HepG2 (cell line): Measurements from ENCODE around the gene PAPOLA. TPM values are rescaled to one million over a fixed set of nuclear protein-coding genes. Genes with fewer than 3 reads are reported as not detected.

Experiments
- CHD2 ChIP-seq: IDR thresholded peaks from 2 replicates; pipeline ENCODE4 v1.6.1; 2011; ENCODE audit warnings: low read depth, low read length, improper control_type of control experiment
- GATAD1 ChIP-seq: IDR thresholded peaks from 2 replicates; pipeline ENCODE4 v1.6.1; 2016; ENCODE audit warnings: missing genetic modification reagents, missing compliant biosample characterization
- HOXA7 ChIP-seq: sonication (generic); formaldehyde crosslinking; IDR thresholded peaks from 2 replicates; pipeline ENCODE4 v1.8.1; 2022; ENCODE audit warnings: mild to moderate bottlenecking, missing genetic modification reagents, moderate library complexity
- PRPF4 ChIP-seq: fragments of 200-400 bp; formaldehyde crosslinking; IDR thresholded peaks from 2 replicates; pipeline ENCODE4 v1.6.1; 2016; ENCODE audit warnings: low read length, low read depth; ENCODE audit not compliant: poor library complexity, severe bottlenecking
- ZNF24 ChIP-seq: fragments of 450-650 bp; IDR thresholded peaks from 2 replicates; pipeline ENCODE4 v1.6.1; 2017; ENCODE audit warnings: antibody characterized with exemption, mild to moderate bottlenecking
- polyA plus RNA-seq, 8 experiments: library from polyadenylated mRNA; depleted of rRNA in 3 of 8; stranded (reverse) in 7 of 8; unstranded in 1 of 8; fragments of >200 nt; fragmentation: Illumina TruSeq in 4 of 8; extraction: Trizol in 4 of 8; gene quantifications; 2 replicates each; pipeline versions ENCODE4 v1.2.1 to v1.2.3, GENCODE V29; 2011 to 2016; ENCODE audit warnings: low read depth in 4 of 8, missing spikeins in 1 of 8, mixed read lengths in 1 of 8; ENCODE audit not compliant: insufficient read depth in 1 of 8
- total RNA-seq, 5 experiments: library from RNA; depleted of rRNA; stranded (reverse); fragments of >200 nt; fragmentation: Illumina TruSeq; extraction: Trizol; gene quantifications; 2 replicates each; pipeline ENCODE4 v1.2.3, GENCODE V29; 2016; ENCODE audit warnings: low read depth in 1 of 5
- TF ChIP-seq, protein P1 (sequence below), 2 experiments: IDR thresholded peaks; 2 replicates each; pipeline ENCODE4 v1.6.1; 2011 to 2012; ENCODE audit warnings: low read length in 2 of 2, borderline replicate concordance in 1 of 2, low read depth in 1 of 2, mild to moderate bottlenecking in 1 of 2, moderate library complexity in 1 of 2
- TF ChIP-seq, protein P2 (sequence below): sonication (generic); formaldehyde crosslinking; IDR thresholded peaks from 2 replicates; pipeline ENCODE4 v1.9.0; 2021; ENCODE audit warnings: mild to moderate bottlenecking, missing genetic modification reagents
- TF ChIP-seq, protein P3 (sequence below): sonication (generic); formaldehyde crosslinking; IDR thresholded peaks from 2 replicates; pipeline ENCODE4 v1.4.0; 2020; ENCODE audit warnings: mild to moderate bottlenecking, missing genetic modification reagents
- TF ChIP-seq, protein P4 (sequence below): IDR thresholded peaks from 2 replicates; pipeline ENCODE4 v1.6.1; 2012; ENCODE audit warnings: inconsistent platforms
- TF ChIP-seq, protein P5 (sequence below): fragments of 450-650 bp; IDR thresholded peaks from 2 replicates; pipeline ENCODE4 v1.6.1; 2017; ENCODE audit warnings: mild to moderate bottlenecking
- TF ChIP-seq, protein P6 (sequence below): sonication (generic); formaldehyde crosslinking; IDR thresholded peaks from 2 replicates; pipeline ENCODE4 v1.5.0; 2020; ENCODE audit warnings: missing genetic modification reagents
- TF ChIP-seq, protein P7 (sequence below): IDR thresholded peaks from 2 replicates; pipeline ENCODE4 v1.6.1; 2016

The PAPOLA gene
- total and polyA plus RNA-seq, 2 of the 13 experiments (the other 11 are each of a cell fraction or from before 2014, with no cell fraction given): 103 to 151 TPM

DNA sequence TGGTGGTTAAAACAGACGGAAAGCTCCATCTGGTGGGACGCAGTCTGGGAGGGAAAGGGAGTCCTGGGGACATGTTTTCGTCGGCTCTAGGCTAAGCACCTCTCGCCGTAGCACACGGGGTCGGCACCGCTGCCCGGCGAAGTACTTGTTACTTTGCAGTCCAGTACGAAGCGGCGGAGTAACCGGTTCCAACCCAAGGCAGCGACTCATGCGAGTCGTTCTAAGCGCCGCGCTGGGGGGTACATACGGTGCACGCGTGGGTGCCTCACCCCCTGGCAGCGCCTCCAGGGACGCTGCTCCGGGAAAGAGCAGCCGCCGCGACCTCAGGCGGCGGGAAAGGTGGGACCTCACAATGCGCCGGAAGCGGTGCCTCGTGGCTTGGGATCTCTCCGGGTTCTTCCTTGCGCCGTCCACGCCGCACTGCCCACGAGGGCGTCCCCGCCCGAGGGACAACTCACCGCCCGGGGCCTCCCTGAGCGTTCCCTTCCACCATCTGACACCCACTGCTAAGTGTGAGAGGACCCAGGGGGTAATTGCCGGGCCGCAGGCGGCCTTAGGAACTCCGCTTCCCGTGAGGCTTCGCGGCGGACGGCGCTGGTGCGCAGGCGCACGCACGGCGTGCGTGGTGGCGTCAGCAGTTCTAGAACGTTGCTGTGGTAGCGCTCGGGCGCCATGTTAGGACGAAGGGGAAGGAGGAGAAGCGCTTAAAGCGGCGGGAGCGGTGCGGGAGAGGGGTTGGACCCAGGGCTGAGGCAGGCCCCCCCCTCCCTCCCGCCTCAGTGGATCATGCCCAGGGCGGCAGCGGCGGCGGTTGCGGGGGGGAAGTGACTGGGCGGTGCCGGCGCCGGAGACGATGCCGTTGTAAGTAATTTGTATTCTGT lies at the start of gene PAPOLA (continued):
- TF ChIP-seq, protein P1, sequence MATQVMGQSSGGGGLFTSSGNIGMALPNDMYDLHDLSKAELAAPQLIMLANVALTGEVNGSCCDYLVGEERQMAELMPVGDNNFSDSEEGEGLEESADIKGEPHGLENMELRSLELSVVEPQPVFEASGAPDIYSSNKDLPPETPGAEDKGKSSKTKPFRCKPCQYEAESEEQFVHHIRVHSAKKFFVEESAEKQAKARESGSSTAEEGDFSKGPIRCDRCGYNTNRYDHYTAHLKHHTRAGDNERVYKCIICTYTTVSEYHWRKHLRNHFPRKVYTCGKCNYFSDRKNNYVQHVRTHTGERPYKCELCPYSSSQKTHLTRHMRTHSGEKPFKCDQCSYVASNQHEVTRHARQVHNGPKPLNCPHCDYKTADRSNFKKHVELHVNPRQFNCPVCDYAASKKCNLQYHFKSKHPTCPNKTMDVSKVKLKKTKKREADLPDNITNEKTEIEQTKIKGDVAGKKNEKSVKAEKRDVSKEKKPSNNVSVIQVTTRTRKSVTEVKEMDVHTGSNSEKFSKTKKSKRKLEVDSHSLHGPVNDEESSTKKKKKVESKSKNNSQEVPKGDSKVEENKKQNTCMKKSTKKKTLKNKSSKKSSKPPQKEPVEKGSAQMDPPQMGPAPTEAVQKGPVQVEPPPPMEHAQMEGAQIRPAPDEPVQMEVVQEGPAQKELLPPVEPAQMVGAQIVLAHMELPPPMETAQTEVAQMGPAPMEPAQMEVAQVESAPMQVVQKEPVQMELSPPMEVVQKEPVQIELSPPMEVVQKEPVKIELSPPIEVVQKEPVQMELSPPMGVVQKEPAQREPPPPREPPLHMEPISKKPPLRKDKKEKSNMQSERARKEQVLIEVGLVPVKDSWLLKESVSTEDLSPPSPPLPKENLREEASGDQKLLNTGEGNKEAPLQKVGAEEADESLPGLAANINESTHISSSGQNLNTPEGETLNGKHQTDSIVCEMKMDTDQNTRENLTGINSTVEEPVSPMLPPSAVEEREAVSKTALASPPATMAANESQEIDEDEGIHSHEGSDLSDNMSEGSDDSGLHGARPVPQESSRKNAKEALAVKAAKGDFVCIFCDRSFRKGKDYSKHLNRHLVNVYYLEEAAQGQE (IDR thresholded peaks at IDR 0.05; ENCODE audit: borderline replicate concordance in 1 of 2, low read depth in 1 of 2, low read length in 2 of 2): peak in 1 of 2 experiments; percentile 23; a peak in 1 of 4 replicates
- TF ChIP-seq CHD2 (peak; percentile 37; the same call in 1 of the 2 replicates), PRPF4 (no peak), ZNF24 (no peak), HOXA7 (CRISPR knock-in tag) (no peak), GATAD1 (CRISPR knock-in tag) (peak; percentile 81)
- TF ChIP-seq, protein P2, sequence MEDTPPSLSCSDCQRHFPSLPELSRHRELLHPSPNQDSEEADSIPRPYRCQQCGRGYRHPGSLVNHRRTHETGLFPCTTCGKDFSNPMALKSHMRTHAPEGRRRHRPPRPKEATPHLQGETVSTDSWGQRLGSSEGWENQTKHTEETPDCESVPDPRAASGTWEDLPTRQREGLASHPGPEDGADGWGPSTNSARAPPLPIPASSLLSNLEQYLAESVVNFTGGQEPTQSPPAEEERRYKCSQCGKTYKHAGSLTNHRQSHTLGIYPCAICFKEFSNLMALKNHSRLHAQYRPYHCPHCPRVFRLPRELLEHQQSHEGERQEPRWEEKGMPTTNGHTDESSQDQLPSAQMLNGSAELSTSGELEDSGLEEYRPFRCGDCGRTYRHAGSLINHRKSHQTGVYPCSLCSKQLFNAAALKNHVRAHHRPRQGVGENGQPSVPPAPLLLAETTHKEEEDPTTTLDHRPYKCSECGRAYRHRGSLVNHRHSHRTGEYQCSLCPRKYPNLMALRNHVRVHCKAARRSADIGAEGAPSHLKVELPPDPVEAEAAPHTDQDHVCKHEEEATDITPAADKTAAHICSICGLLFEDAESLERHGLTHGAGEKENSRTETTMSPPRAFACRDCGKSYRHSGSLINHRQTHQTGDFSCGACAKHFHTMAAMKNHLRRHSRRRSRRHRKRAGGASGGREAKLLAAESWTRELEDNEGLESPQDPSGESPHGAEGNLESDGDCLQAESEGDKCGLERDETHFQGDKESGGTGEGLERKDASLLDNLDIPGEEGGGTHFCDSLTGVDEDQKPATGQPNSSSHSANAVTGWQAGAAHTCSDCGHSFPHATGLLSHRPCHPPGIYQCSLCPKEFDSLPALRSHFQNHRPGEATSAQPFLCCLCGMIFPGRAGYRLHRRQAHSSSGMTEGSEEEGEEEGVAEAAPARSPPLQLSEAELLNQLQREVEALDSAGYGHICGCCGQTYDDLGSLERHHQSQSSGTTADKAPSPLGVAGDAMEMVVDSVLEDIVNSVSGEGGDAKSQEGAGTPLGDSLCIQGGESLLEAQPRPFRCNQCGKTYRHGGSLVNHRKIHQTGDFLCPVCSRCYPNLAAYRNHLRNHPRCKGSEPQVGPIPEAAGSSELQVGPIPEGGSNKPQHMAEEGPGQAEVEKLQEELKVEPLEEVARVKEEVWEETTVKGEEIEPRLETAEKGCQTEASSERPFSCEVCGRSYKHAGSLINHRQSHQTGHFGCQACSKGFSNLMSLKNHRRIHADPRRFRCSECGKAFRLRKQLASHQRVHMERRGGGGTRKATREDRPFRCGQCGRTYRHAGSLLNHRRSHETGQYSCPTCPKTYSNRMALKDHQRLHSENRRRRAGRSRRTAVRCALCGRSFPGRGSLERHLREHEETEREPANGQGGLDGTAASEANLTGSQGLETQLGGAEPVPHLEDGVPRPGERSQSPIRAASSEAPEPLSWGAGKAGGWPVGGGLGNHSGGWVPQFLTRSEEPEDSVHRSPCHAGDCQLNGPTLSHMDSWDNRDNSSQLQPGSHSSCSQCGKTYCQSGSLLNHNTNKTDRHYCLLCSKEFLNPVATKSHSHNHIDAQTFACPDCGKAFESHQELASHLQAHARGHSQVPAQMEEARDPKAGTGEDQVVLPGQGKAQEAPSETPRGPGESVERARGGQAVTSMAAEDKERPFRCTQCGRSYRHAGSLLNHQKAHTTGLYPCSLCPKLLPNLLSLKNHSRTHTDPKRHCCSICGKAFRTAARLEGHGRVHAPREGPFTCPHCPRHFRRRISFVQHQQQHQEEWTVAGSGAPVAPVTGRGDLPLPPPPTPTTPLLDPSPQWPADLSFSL (CRISPR knock-in tag): no peak
- TF ChIP-seq, protein P3, sequence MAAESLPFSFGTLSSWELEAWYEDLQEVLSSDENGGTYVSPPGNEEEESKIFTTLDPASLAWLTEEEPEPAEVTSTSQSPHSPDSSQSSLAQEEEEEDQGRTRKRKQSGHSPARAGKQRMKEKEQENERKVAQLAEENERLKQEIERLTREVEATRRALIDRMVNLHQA: no peak
- TF ChIP-seq, protein P4, sequence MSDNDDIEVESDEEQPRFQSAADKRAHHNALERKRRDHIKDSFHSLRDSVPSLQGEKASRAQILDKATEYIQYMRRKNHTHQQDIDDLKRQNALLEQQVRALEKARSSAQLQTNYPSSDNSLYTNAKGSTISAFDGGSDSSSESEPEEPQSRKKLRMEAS: peak; percentile 93
- TF ChIP-seq, protein P5, sequence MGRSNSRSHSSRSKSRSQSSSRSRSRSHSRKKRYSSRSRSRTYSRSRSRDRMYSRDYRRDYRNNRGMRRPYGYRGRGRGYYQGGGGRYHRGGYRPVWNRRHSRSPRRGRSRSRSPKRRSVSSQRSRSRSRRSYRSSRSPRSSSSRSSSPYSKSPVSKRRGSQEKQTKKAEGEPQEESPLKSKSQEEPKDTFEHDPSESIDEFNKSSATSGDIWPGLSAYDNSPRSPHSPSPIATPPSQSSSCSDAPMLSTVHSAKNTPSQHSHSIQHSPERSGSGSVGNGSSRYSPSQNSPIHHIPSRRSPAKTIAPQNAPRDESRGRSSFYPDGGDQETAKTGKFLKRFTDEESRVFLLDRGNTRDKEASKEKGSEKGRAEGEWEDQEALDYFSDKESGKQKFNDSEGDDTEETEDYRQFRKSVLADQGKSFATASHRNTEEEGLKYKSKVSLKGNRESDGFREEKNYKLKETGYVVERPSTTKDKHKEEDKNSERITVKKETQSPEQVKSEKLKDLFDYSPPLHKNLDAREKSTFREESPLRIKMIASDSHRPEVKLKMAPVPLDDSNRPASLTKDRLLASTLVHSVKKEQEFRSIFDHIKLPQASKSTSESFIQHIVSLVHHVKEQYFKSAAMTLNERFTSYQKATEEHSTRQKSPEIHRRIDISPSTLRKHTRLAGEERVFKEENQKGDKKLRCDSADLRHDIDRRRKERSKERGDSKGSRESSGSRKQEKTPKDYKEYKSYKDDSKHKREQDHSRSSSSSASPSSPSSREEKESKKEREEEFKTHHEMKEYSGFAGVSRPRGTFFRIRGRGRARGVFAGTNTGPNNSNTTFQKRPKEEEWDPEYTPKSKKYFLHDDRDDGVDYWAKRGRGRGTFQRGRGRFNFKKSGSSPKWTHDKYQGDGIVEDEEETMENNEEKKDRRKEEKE: no peak
- TF ChIP-seq, protein P6, sequence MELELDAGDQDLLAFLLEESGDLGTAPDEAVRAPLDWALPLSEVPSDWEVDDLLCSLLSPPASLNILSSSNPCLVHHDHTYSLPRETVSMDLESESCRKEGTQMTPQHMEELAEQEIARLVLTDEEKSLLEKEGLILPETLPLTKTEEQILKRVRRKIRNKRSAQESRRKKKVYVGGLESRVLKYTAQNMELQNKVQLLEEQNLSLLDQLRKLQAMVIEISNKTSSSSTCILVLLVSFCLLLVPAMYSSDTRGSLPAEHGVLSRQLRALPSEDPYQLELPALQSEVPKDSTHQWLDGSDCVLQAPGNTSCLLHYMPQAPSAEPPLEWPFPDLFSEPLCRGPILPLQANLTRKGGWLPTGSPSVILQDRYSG: 0 out of 2 replicates have a peak, but pooled peaks have one; percentile 12
- TF ChIP-seq, protein P7, sequence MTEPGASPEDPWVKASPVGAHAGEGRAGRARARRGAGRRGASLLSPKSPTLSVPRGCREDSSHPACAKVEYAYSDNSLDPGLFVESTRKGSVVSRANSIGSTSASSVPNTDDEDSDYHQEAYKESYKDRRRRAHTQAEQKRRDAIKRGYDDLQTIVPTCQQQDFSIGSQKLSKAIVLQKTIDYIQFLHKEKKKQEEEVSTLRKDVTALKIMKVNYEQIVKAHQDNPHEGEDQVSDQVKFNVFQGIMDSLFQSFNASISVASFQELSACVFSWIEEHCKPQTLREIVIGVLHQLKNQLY (CRISPR knock-in tag): no peak; the same call in 1 of the 2 replicates
